ENCODE measurements around the gene AKAIN1.

AKAIN1 gene

DNA sequence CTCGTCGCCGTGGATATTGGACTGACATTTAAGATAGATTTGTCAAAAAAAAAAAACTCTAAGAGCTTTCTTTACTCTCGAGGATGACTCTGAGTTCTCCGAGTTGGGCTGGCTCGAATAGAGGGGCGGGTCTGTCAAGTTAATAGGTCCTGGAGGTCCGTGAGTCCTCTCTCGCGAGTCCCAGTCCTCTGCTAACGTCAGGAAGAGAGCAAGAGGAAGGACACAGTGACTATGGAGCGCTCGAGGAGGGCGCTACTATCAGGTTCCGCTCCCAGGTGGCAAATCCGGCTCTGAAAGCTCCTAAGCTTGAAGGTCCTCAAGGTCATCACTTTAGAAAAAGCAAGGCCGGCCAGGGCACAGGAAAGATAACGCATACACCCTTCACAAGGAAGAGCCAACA lies 404 bp upstream of the AKAIN1 start:
- no peak for DNase-seq (ENCODE audit: low read depth in 1 of 2, low spot score in 1 of 2)
- Histone ChIP-seq H3K4me3 (replicated peaks; ENCODE audit: insufficient read depth, low read length) (no peak overlapping the region), H3K27me3 (ENCODE audit: insufficient read depth, poor library complexity, severe bottlenecking) (peaks cover 39% of the 10 kb centered on the region), H3K27ac (replicated peaks) (no peak overlapping the region)
- TF ChIP-seq REST (IDR thresholded peaks at IDR 0.05; ENCODE audit: insufficient replicate concordance, low read depth), result no peak
- TF ChIP-seq POLR2AphosphoS5 (IDR thresholded peaks at IDR 0.05; ENCODE audit: low read depth), result no peak
- TF ChIP-seq, protein P1, sequence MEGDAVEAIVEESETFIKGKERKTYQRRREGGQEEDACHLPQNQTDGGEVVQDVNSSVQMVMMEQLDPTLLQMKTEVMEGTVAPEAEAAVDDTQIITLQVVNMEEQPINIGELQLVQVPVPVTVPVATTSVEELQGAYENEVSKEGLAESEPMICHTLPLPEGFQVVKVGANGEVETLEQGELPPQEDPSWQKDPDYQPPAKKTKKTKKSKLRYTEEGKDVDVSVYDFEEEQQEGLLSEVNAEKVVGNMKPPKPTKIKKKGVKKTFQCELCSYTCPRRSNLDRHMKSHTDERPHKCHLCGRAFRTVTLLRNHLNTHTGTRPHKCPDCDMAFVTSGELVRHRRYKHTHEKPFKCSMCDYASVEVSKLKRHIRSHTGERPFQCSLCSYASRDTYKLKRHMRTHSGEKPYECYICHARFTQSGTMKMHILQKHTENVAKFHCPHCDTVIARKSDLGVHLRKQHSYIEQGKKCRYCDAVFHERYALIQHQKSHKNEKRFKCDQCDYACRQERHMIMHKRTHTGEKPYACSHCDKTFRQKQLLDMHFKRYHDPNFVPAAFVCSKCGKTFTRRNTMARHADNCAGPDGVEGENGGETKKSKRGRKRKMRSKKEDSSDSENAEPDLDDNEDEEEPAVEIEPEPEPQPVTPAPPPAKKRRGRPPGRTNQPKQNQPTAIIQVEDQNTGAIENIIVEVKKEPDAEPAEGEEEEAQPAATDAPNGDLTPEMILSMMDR (IDR thresholded peaks at IDR 0.05; ENCODE audit: insufficient read depth, low read length), result no peak
- TF ChIP-seq GABPA (IDR thresholded peaks at IDR 0.05; ENCODE audit: low read depth), result no peak
- TF ChIP-seq SPI1 (IDR thresholded peaks at IDR 0.05; ENCODE audit: borderline replicate concordance, low read depth), result no peak

GRCh38 chr18:5196253-5197031 lies 615 bp downstream of the AKAIN1 start:
- H3K4me3 ChIP-seq (replicated peaks; ENCODE audit: insufficient read depth, low read length), result no peak overlapping the region
- TF ChIP-seq, protein P1 (IDR thresholded peaks at IDR 0.05; ENCODE audit: insufficient read depth, low read length), result no peak
- TF ChIP-seq POLR2AphosphoS5 (IDR thresholded peaks at IDR 0.05; ENCODE audit: low read depth), result no peak
- TF ChIP-seq GABPA (IDR thresholded peaks at IDR 0.05; ENCODE audit: low read depth), result no peak
- no peak for TF ChIP-seq REST (IDR thresholded peaks at IDR 0.05; ENCODE audit: insufficient replicate concordance, low read depth)
- TF ChIP-seq SPI1 (IDR thresholded peaks at IDR 0.05; ENCODE audit: borderline replicate concordance, low read depth), result no peak
- no peak for DNase-seq (ENCODE audit: low read depth in 1 of 2, low spot score in 1 of 2)
- H3K27ac ChIP-seq (replicated peaks), result no peak overlapping the region
- peaks cover 39% of the 10 kb centered on the region for H3K27me3 ChIP-seq (ENCODE audit: insufficient read depth, poor library complexity, severe bottlenecking)

DNA sequence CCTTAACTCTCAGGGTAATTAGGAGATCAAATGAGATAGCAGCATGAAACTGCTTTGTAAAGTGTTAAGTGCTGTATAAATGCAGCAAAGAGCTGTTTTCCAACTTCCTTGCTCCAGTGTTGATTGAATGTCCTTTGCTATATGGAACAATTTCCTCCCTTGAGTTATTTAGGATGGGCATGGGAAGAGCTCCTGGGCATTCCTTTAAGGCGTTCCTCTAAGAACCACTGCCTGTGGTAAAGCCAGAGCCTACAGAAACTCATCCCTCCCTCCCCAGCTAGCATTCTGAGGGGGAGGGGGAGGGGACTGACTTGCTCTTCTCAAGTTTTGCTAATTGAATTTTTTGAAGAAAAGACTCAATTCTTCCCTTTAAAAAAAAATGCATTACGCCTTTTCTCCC lies 1.4 kb downstream of the AKAIN1 start:
- DNase-seq (ENCODE audit: low read depth in 1 of 2, low spot score in 1 of 2), result no peak
- H3K4me3 ChIP-seq (replicated peaks; ENCODE audit: insufficient read depth, low read length), result no peak overlapping the region
- no peak overlapping the region for H3K27ac ChIP-seq (replicated peaks)
- peaks cover 34% of the 10 kb centered on the region for H3K27me3 ChIP-seq (ENCODE audit: insufficient read depth, poor library complexity, severe bottlenecking)
- TF ChIP-seq REST (IDR thresholded peaks at IDR 0.05; ENCODE audit: insufficient replicate concordance, low read depth), result no peak
- TF ChIP-seq GABPA (IDR thresholded peaks at IDR 0.05; ENCODE audit: low read depth), result no peak
- no peak for TF ChIP-seq POLR2AphosphoS5 (IDR thresholded peaks at IDR 0.05; ENCODE audit: low read depth)
- no peak for TF ChIP-seq SPI1 (IDR thresholded peaks at IDR 0.05; ENCODE audit: borderline replicate concordance, low read depth)
- TF ChIP-seq, protein P1 (IDR thresholded peaks at IDR 0.05; ENCODE audit: insufficient read depth, low read length), result no peak

Data from HL-60 (cell line).